H1 (cell line): ENCODE measurements around the gene CEP128. TPM values are rescaled to one million over a fixed set of nuclear protein-coding genes. Genes with fewer than 3 reads are reported as not detected.

Source experiments
- CTCF ChIA-PET: fragments of 300-600 bp; sonication (Branson Sonifier 250); formaldehyde crosslinking; loops from one replicate; lab custom pipeline; 2021; ENCODE audit not compliant: partially characterized antibody; lab: Charles Lee
- POLR2A ChIA-PET: fragments of 300-600 bp; sonication (Branson Sonifier 250); formaldehyde crosslinking; loops from one replicate; lab custom pipeline; 2021; ENCODE audit warnings: inconsistent platforms; ENCODE audit not compliant: partially characterized antibody; lab: Charles Lee
- DNase-seq, 2 experiments: peaks; one replicate each; pipeline versions ENCODE4 v3.0.0 to v3.0.0-alpha.2; 2010 to 2022; ENCODE audit warnings: low spot score in 2 of 2, low read depth in 1 of 2, mixed read lengths in 1 of 2
- FAIRE-seq: peaks from 2 replicates; lab custom pipeline; 2011; peaks lifted over from hg19 to GRCh38; lab: Jason Lieb, UNC
- H2AFZ ChIP-seq: 2 replicates; pipeline ENCODE4 v1.8.1; 2012; ENCODE audit warnings: low read length, inconsistent platforms
- H2AK5ac ChIP-seq: 2 replicates; pipeline ENCODE4 v1.6.1; 2013; ENCODE audit warnings: low read depth, low read length
- H2BK120ac ChIP-seq: replicated peaks from 2 replicates; pipeline ENCODE3; 2013; ENCODE audit warnings: low read depth, low read length, inconsistent platforms
- H2BK12ac ChIP-seq: 2 replicates; pipeline ENCODE4 v1.6.1; 2013; ENCODE audit warnings: low read depth, low read length
- H2BK15ac ChIP-seq: 2 replicates; pipeline ENCODE4 v1.6.1; 2013; ENCODE audit warnings: low read length
- H2BK20ac ChIP-seq: 2 replicates; pipeline ENCODE4 v1.6.1; 2013; ENCODE audit warnings: low read length
- H2BK5ac ChIP-seq: 2 replicates; pipeline ENCODE4 v1.6.1; 2013; ENCODE audit warnings: low read depth, low read length
- H3K14ac ChIP-seq: 2 replicates; pipeline ENCODE4 v1.6.1; 2013; ENCODE audit warnings: inconsistent platforms; ENCODE audit not compliant: insufficient read length
- H3K18ac ChIP-seq: 2 replicates; pipeline ENCODE4 v1.6.1; 2013; ENCODE audit warnings: low read length; ENCODE audit errors: extremely low read depth
- H3K23ac ChIP-seq: 2 replicates; pipeline ENCODE4 v1.6.1; 2013; ENCODE audit warnings: inconsistent platforms; ENCODE audit not compliant: insufficient read length
- H3K23me2 ChIP-seq: 2 replicates; pipeline ENCODE4 v1.6.1; 2013; ENCODE audit warnings: low read depth, low read length
- H3K27ac ChIP-seq: 2 replicates; pipeline ENCODE4 v1.6.1; 2011; ENCODE audit warnings: low read depth, low read length, inconsistent platforms
- H3K27me3 ChIP-seq, 4 experiments: replicated peaks in 1 of 4; 1 replicate in 1 of 4; 2 replicates in 3 of 4; pipeline versions ENCODE4 v1.6.1 to v1.8.1; 2011 to 2013; ENCODE audit warnings: low read length in 3 of 4, mild to moderate bottlenecking in 3 of 4, inconsistent platforms in 2 of 4, mixed read lengths in 2 of 4, moderate library complexity in 1 of 4; ENCODE audit not compliant: control insufficient read depth in 3 of 4, insufficient read depth in 3 of 4; ENCODE audit errors: extremely low read depth in 1 of 4
- H3K36me3 ChIP-seq, 4 experiments: 2 replicates each; pipeline versions ENCODE4 v1.6.1 to v1.8.1; 2011 to 2013; ENCODE audit warnings: mild to moderate bottlenecking in 4 of 4, low read length in 3 of 4, moderate library complexity in 2 of 4, control low read depth in 1 of 4, inconsistent platforms in 1 of 4; ENCODE audit not compliant: insufficient read depth in 4 of 4, control insufficient read depth in 2 of 4
- H3K4ac ChIP-seq: replicated peaks from 2 replicates; pipeline ENCODE3; 2013; ENCODE audit warnings: low read length, low read depth, mixed read lengths, inconsistent platforms; ENCODE audit not compliant: insufficient read length
- H3K4me1 ChIP-seq, 4 experiments: replicated peaks in 1 of 4; 1 replicate in 1 of 4; 2 replicates in 3 of 4; pipeline versions ENCODE4 v1.6.1 to v1.8.1; 2011 to 2013; ENCODE audit warnings: low read length in 3 of 4, inconsistent platforms in 2 of 4, mixed read lengths in 1 of 4; ENCODE audit not compliant: insufficient read depth in 4 of 4, control insufficient read depth in 3 of 4
- H3K4me2 ChIP-seq, 2 experiments: 2 replicates each; pipeline versions ENCODE4 v1.6.1 to v1.8.1; 2011 to 2013; ENCODE audit warnings: low read depth in 2 of 2, low read length in 2 of 2, control low read depth in 1 of 2, inconsistent platforms in 1 of 2, mild to moderate bottlenecking in 1 of 2; ENCODE audit not compliant: insufficient read depth in 1 of 2
- H3K4me3 ChIP-seq, 4 experiments: fragments of 200-600, 300-600 bp in 1 of 4; sonication (generic), shearing (Covaris generic), sonication (Bioruptor Twin) in 1 of 4; 2 replicates each; pipeline versions ENCODE4 v1.5.1 to v1.8.1; 2011 to 2016; ENCODE audit warnings: low read length in 4 of 4, low read depth in 3 of 4, control low read depth in 2 of 4, inconsistent platforms in 2 of 4, mild to moderate bottlenecking in 2 of 4, mixed read lengths in 1 of 4, moderate library complexity in 1 of 4; ENCODE audit not compliant: insufficient read depth in 2 of 4; ENCODE audit errors: extremely low read depth in 1 of 4
- H3K56ac ChIP-seq: replicated peaks from 2 replicates; pipeline ENCODE3; 2013; ENCODE audit warnings: low read depth, mild to moderate bottlenecking, mixed read lengths, low read length, inconsistent platforms; ENCODE audit not compliant: insufficient read length
- H3K79me1 ChIP-seq: 2 replicates; pipeline ENCODE4 v1.6.1; 2013; ENCODE audit warnings: low read depth, low read length, control low read depth
- H3K79me2 ChIP-seq, 2 experiments: 2 replicates each; pipeline versions ENCODE4 v1.6.1 to v1.8.1; 2012 to 2013; ENCODE audit warnings: low read length in 2 of 2, mild to moderate bottlenecking in 2 of 2, inconsistent platforms in 1 of 2; ENCODE audit not compliant: insufficient read depth in 2 of 2, control insufficient read depth in 1 of 2
- H3K9ac ChIP-seq, 4 experiments: replicated peaks in 1 of 4; 1 replicate in 1 of 4; 2 replicates in 3 of 4; pipeline versions ENCODE4 v1.6.1 to v1.8.1; 2011 to 2013; ENCODE audit warnings: low read depth in 3 of 4, low read length in 3 of 4, control low read depth in 2 of 4, mild to moderate bottlenecking in 2 of 4, moderate library complexity in 2 of 4, inconsistent platforms in 1 of 4; ENCODE audit errors: extremely low read depth in 1 of 4
- H3K9me3 ChIP-seq, 2 experiments: 2 replicates each; pipeline versions ENCODE4 v1.6.1 to v1.8.1; 2012 to 2013; ENCODE audit warnings: mild to moderate bottlenecking in 2 of 2, moderate library complexity in 2 of 2, control low read depth in 1 of 2, inconsistent platforms in 1 of 2, low read depth in 1 of 2, low read length in 1 of 2, mixed read lengths in 1 of 2; ENCODE audit not compliant: insufficient read depth in 2 of 2
- H4K20me1 ChIP-seq, 2 experiments: replicated peaks in 1 of 2; 2 replicates each; pipeline versions ENCODE3 to v1.8.1; 2011 to 2013; ENCODE audit warnings: inconsistent platforms in 2 of 2, low read length in 2 of 2, mild to moderate bottlenecking in 1 of 2; ENCODE audit not compliant: insufficient read depth in 2 of 2, control insufficient read depth in 1 of 2
- H4K5ac ChIP-seq: 2 replicates; pipeline ENCODE4 v1.6.1; 2013; ENCODE audit warnings: low read length, low read depth, mixed read lengths, inconsistent platforms; ENCODE audit not compliant: insufficient read length
- H4K8ac ChIP-seq: 2 replicates; pipeline ENCODE4 v1.8.0; 2013; ENCODE audit warnings: mild to moderate bottlenecking, moderate library complexity, low read length, inconsistent platforms; ENCODE audit not compliant: insufficient read depth; ENCODE audit errors: extremely low read depth
- H4K91ac ChIP-seq: replicated peaks from 2 replicates; pipeline ENCODE3; 2013; ENCODE audit warnings: low read length, mixed read lengths, inconsistent platforms; ENCODE audit not compliant: insufficient read length
- CREB1 ChIP-seq: IDR thresholded peaks from 2 replicates; pipeline ENCODE4 v1.6.1; 2012; ENCODE audit warnings: inconsistent platforms
- RAD21 ChIP-seq, 2 experiments: IDR thresholded peaks in 1 of 2; conservative IDR thresholded peaks in 1 of 2; 2 replicates each; pipeline ENCODE4 v1.6.1; 2011; ENCODE audit warnings: low read depth in 2 of 2, low read length in 2 of 2, improper control_type of control experiment in 1 of 2, inconsistent platforms in 1 of 2, mild to moderate bottlenecking in 1 of 2, moderate library complexity in 1 of 2
- polyA plus RNA-seq, 7 experiments: library from polyadenylated mRNA; depleted of rRNA in 3 of 7; stranded (reverse) in 5 of 7; unstranded in 2 of 7; fragments of >200 nt in 5 of 7; fragments of 200-250 nt in 2 of 7; gene quantifications; 1 replicate in 5 of 7; 2 replicates in 1 of 7; 4 replicates in 1 of 7; pipeline versions ENCODE4 v1.2.1 to v1.2.3, GENCODE V29; 2011 to 2013; ENCODE audit warnings: missing spikeins in 2 of 7, mixed read lengths in 2 of 7
- total RNA-seq: library from RNA; stranded (reverse); fragmentation: NEBNext Ultra II Directional; extraction: Animal tissue kit (Norgen Biotek cat#: 25700); gene quantifications from 2 replicates; pipeline ENCODE4 v1.2.1, GENCODE V29; 2021
- TF ChIP-seq, protein P1 (sequence below), 3 experiments: IDR thresholded peaks; 1 replicate in 2 of 3; 2 replicates in 1 of 3; pipeline versions ENCODE4 v1.5.1 to v1.6.1; 2011; ENCODE audit warnings: low read length in 3 of 3, mild to moderate bottlenecking in 3 of 3, inconsistent platforms in 2 of 3, low read depth in 1 of 3, moderate library complexity in 1 of 3; ENCODE audit not compliant: insufficient read depth in 1 of 3; ENCODE audit errors: control extremely low read depth in 1 of 3
- TF ChIP-seq, protein P2 (sequence below): IDR thresholded peaks from 2 replicates; pipeline ENCODE4 v1.6.1; 2011; ENCODE audit warnings: low read depth, mild to moderate bottlenecking, low read length; ENCODE audit not compliant: insufficient read depth

The CEP128 gene
- total and polyA plus RNA-seq, 2 of the 8 experiments (the other 6 are each of a cell fraction or from before 2014, with no cell fraction given): 1.9 to 17.0 TPM

DNA sequence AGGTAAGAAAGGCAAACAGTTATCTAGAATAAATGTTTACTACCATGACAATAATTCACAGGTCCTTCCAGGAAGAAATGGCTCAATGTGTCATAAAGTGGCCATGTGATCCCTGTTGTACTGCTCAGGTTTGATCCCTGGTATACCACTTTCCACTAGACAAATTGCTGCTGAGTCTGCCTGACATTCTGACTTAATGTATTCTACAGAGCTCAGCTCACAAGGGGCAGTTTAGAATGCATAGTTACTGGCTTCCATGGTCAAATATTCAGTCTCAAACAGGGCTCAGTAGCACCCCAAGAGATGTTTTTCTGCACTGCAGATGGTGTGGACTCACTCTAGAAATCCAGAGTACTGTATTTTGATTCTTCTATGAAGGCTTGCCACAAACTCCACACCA lies 35.7 kb upstream of the CEP128 start:
- Histone ChIP-seq H3K36me3 (no peaks in the 10 kb centered on the region), H3K4me1 (no peaks in the 10 kb centered on the region), H4K5ac (no peak overlapping the region), H3K27me3 (no peaks in the 10 kb centered on the region), H3K9ac (no peak overlapping the region), H3K23ac (no peak overlapping the region), H3K18ac (no peak overlapping the region), H3K79me1 (no peaks in the 10 kb centered on the region), H2BK15ac (no peak overlapping the region), H4K8ac (no peak overlapping the region), H3K23me2 (no peaks in the 10 kb centered on the region; the same call in 1 of the 2 replicates), H2BK5ac (no peak overlapping the region), H3K4me2 (no peak overlapping the region), H4K20me1 (no peaks in the 10 kb centered on the region), H3K9me3 (no peaks in the 10 kb centered on the region), H3K56ac (no peak overlapping the region), H2BK20ac (no peak overlapping the region), H3K27ac (no peak overlapping the region), H2BK120ac (no peak overlapping the region), H2BK12ac (no peak overlapping the region), H3K79me2 (no peaks in the 10 kb centered on the region), H3K14ac (no peak overlapping the region), H3K4me3 (no peak overlapping the region), H2AK5ac (no peak overlapping the region), H3K4ac (no peak overlapping the region), H4K91ac (no peak overlapping the region), H2AFZ (no peak overlapping the region)
- CTCF ChIA-PET: interaction anchor here (0.6 to 9.5 kb wide), 14 partner anchors 8 to 1153 kb away, joined by 3 to 104 read pairs (median 4); partner anchors contain the start of gene TSHR
- FAIRE-seq: no peak
- peak; percentile 24 to 26; a peak in 2 of 4 replicates for TF ChIP-seq RAD21 (IDR thresholded peaks at IDR 0.05 in 1 of 2, conservative IDR thresholded peaks at IDR 0.05 in 1 of 2; ENCODE audit: low read depth in 2 of 2, low read length in 2 of 2)
- TF ChIP-seq, protein P1, sequence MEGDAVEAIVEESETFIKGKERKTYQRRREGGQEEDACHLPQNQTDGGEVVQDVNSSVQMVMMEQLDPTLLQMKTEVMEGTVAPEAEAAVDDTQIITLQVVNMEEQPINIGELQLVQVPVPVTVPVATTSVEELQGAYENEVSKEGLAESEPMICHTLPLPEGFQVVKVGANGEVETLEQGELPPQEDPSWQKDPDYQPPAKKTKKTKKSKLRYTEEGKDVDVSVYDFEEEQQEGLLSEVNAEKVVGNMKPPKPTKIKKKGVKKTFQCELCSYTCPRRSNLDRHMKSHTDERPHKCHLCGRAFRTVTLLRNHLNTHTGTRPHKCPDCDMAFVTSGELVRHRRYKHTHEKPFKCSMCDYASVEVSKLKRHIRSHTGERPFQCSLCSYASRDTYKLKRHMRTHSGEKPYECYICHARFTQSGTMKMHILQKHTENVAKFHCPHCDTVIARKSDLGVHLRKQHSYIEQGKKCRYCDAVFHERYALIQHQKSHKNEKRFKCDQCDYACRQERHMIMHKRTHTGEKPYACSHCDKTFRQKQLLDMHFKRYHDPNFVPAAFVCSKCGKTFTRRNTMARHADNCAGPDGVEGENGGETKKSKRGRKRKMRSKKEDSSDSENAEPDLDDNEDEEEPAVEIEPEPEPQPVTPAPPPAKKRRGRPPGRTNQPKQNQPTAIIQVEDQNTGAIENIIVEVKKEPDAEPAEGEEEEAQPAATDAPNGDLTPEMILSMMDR (IDR thresholded peaks at IDR 0.05; ENCODE audit: control extremely low read depth in 1 of 3, insufficient read depth in 1 of 3, low read depth in 1 of 3, low read length in 3 of 3): peak in 2 of 3 experiments; percentile 22 to 42; a peak in 2 of 4 replicates
- TF ChIP-seq CREB1: no peak
- TF ChIP-seq, protein P2, sequence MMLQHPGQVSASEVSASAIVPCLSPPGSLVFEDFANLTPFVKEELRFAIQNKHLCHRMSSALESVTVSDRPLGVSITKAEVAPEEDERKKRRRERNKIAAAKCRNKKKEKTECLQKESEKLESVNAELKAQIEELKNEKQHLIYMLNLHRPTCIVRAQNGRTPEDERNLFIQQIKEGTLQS: no peak
- POLR2A ChIA-PET: no interaction called here
- DNase-seq: no peak
